Caki2 (cell line): ENCODE measurements around the gene PNN. TPM values are rescaled to one million over a fixed set of nuclear protein-coding genes. Genes with fewer than 3 reads are reported as not detected.
"Not testable (repeated sequence)": the region's sequence is repeated elsewhere in the genome, so short reads cannot be mapped to it uniquely, and the experiment has no call there.

Experiments used
- DNase-seq: peaks from one replicate; pipeline ENCODE4 v3.0.0-alpha.2; 2015; ENCODE audit warnings: low read depth
- in situ Hi-C: cut with HindIII; loops from 2 replicates; pipeline ENCODE4 v1.10.0; 2016; ENCODE audit warnings: low sequenced_read_pairs, low pct_unique_long_range_greater_than_20kb, mixed read lengths
- total RNA-seq: library from RNA; depleted of rRNA; stranded (reverse); fragments of >200 nt; shearing (Covaris generic); gene quantifications from 2 replicates; pipeline ENCODE4 v1.2.3, GENCODE V29; 2014; ENCODE audit warnings: low replicate concordance; rRNA removed

The PNN gene
- total RNA-seq, 1 experiment from 2014 or later: 5.3 TPM

DNA sequence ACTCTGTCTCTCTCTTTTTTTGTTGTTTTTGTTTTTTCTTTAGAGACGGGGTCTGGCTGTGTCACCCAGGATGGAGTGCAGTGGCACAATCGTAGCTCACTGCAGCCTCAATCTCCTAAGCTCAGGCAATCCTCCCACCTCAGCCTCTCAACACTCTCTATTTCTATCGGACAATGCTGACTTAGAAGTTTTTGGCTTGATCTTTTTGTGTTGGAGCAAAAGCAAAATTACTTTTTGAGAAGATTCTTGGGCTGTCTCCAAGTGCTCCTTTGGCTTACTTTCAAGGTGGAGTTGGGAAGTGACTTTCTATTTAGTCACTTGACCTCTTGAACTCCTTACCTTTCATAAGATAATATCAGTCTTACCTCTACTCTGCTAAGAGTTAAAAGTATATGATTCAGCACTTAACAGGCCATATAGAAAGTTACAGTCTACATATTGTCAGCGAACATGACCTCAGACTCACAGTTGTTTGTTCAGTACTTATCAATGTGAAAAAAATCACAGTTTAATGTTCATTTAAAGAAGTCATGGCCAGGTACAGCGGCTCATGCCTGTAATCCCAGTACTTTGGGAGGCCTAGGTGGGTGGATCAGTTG is 43.2 kb downstream of the PNN start:
- peak; percentile 74 for DNase-seq
- in situ Hi-C loops: no loop called here

DNA sequence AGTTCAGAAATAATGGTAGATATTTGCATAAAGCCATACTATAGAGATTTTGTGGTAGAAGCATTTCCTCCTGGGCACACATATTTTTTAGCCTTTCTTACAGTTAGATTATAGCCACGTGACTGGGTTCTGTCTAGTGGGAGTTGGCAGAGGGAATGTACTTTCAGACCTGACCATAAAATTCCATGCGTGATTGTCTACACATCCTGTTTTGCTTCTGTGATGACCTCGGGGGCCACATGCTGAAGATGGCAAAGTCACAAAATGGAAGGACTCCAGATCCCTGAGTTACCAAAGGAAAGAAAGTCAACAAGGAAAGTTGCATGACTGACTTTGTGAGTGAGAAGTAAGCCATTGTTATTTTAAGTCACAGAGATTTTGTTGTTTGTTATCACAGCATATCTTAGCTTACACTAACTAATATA is 44.0 kb downstream of the PNN start:
- in situ Hi-C loops: no loop called here
- DNase-seq: peak; percentile 65

DNA sequence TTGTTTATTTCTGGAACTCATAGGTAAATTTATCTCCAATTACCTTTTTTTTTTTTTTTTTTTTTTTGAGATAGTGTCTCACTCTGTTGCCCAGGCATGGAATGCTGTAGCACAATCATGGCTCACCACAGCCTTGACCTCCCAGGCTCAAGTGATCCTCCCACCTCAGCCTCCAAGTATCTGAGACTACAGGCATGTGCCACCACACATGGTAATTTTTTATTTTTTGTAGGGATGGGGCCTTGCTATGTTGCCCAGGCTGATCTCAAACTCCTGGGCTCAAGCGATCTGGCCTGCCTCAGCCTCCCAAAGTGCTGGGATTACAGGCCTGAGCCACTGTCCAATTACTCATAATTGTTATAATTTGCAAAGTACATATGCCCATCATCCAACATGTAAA is 45.4 kb downstream of the PNN start:
- DNase-seq, in situ Hi-C loops: not testable (repeated sequence)

DNA sequence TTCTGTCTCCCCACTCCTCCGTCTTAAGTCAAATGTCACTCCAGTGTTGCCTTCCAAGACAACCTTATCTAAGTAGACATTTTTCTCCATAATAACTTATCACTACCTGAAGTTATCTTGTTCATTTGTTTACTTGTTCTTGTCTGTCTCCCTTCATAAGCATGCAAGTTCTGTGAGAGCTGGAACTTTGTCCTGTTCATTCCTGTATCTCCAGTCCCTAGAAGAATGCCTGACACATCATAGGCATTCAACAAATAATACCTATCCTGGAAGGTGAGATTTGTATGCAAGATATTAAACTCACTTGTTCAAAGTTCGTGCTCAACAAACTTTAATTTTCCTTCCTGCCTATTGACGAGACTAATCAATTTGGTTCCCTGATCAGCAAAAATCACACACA is 53.0 kb downstream of the PNN start:
- in situ Hi-C loops: no loop called here
- no peak for DNase-seq

DNA sequence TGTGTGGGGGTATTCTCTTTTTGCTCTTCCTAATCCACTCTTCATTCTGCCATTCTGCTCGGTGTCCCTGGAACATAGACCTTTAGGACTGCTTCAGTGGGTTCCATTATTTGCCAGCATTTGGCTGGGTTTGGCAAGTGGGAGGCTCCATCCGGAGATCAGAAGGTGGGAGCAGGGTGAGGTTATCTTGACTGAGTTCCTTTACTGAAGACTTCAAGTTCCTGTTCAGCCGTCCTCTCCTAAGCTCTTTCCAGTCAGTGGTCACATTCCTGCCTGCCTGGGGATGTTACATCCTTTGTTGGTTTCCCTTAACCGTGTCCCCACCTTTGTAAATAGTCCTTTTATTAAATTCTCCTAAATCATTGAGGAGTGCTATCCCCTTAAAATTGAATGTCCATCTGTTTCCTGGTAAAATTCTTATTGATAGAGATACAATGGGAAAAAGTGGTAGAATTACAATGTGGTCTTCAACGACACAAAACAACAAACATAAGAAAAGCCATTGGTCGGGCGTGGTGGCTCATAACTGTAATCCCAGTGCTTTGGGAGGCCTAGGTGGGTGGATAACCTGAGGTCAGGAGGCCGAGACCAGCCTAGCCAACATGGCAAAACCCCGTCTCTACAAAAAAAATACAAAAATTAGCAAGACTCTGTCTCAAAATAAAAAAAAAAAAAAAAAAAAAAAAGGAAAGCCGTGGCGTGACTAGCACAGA is 53.6 kb downstream of the PNN start:
- DNase-seq: no peak
- in situ Hi-C loops: no loop called here

DNA sequence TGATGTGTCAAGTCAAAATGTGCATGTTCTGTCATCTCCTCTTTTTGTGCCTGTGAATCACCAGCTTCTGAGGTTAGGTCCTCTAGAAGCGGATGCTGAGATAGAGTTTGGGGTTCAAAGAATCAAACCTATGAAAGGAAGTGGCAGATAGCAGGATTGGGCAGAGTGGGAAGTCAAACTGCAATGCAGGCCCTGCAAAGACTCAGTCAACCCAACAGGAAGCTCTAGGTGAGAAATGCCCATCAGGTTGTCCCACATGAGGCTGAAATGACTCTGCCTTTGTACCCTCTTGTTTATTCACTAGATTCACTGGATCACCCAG is 54.1 kb downstream of the PNN start:
- in situ Hi-C loops: no loop called here
- DNase-seq: no peak

DNA sequence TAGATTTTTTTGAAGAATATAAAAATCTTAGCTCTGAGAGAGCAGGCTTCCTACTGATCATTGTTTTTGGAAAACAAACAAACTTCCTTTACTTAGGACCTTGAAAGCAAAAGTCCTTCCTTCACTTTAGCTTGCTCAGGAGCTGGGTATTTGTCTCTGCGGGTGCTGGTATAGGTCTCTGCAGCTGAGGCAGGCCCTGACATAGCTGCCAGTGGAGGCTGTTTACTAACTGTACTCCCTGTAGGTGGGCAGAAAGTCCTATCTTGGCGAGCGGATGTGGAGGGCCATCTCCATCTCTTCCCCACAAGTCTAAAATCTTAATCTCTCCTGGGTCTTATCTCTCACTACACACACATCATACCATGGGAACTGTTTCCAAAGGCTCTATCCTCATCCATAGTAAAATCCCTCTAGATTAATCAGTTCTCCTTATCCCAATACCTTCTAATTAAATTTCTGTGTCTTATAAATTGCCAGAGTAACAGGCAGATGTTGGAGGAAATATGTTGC is 54.6 kb downstream of the PNN start:
- in situ Hi-C loops: no loop called here
- no peak for DNase-seq

DNA sequence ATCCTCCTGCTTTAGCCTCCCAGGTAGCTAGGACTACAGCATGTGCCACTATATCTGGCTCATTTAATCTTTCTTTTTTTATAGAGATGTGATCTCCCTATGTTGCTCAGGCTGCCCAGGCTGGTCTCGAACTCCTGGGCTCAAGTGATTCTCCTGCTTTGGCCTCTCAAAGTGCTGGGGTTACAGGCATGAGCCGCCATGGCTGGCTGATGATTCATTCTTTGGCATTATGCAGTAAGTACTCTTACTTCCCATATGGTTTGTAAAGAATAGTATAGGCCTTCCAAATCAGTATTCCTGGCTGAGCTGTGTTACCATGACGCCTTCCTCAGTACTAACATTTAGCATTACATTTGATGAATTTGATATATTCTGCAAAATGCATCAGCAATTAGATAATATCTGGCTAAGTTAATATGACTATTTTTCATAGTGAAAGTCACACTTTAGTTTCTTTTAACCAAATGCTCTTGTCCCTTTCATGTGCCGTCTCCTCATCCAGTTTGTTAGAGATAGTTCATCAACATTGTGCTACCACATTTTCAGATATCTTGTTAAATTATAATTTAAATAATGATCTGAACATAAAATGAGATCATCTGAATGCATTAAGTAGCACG is 55.5 kb downstream of the PNN start:
- no peak for DNase-seq
- in situ Hi-C loops: no loop called here

DNA sequence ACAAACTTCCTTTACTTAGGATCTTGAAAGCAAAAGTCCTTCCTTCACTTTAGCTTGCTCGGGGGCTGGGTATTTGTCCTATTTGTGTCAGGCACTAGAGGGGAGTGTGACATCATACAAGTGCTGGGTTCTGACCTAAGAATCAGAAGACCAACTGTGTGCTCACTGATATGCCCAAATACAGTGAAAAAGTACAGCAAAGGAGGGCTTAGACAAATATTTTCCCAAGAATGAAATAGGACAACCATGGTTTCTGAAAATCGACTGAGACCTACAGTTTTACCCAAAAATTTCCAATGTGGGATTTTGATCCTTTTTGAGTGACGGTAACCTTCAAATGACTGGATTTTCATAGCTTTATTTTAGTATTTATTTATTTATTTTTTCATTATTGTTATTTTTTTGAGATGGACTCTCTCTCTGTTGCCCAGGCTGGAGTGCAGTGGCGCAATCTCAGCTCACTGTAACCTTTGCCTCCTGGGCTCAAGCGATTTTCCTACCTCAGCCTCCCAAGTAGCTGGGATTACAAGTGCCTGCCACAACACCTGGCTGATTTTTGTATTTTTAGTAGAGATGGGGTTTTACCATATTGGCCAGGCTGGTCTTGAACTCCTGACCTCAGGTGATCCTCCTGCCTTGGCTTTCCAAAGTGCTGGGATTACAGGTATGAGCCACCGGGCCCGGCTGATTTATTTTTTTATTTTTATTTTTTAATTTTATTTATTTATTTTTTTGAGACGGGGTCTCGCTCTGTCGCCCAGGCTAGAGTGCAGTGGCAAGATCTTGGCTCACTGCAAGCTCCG is 56.9 kb downstream of the PNN start:
- in situ Hi-C loops: not testable (repeated sequence)
- DNase-seq: peak; percentile 40

Other genes with a start within 250 kb of the PNN start
- gene SEC23A, start 72.0 kb upstream of the PNN start, total RNA-seq: 175 and 232 TPM in 2 replicates
- gene GEMIN2, start 60.9 kb upstream of the PNN start, total RNA-seq: 48.2 and 88.7 TPM in 2 replicates
- gene TRAPPC6B, start 4.9 kb upstream of the PNN start, total RNA-seq: 3.1 and 3.6 TPM in 2 replicates
- 18.3 and 29.2 TPM in 2 replicates for gene MIA2, start 58.7 kb downstream of the PNN start, total RNA-seq